NCI-H1417 treated with DMSO at 0.1 percent for 48 hours (cell line): ENCODE measurements around the gene NUBPL.
"Not testable (repeated sequence)": the region's sequence is repeated elsewhere in the genome, so short reads cannot be mapped to it uniquely, and the experiment has no call there.

ENCODE experiments used
- DNase-seq: peaks from one replicate; lab custom pipeline; 2025; lab: John Stamatoyannopoulos, UW

The NUBPL gene

DNA sequence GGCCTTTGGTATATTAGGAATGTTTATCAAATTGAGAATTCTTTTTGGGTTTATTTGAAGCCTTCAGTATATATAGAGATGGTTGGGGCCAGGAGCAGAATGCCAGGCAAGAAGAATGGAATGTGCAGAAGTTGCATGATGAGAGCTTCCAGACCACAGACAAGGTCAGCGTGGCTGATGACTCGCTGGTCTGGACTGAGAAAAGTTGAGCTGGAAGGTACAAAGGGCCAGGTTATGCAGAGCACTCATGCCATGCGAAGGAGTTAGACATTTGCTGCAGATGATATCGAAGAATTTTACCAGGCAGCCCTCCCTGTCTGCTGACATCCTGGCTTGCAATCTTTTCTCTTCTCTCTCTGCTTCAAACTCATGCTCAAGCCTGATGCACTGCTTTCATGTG is 319.7 kb downstream of the NUBPL start:
- no peak for DNase-seq

DNA sequence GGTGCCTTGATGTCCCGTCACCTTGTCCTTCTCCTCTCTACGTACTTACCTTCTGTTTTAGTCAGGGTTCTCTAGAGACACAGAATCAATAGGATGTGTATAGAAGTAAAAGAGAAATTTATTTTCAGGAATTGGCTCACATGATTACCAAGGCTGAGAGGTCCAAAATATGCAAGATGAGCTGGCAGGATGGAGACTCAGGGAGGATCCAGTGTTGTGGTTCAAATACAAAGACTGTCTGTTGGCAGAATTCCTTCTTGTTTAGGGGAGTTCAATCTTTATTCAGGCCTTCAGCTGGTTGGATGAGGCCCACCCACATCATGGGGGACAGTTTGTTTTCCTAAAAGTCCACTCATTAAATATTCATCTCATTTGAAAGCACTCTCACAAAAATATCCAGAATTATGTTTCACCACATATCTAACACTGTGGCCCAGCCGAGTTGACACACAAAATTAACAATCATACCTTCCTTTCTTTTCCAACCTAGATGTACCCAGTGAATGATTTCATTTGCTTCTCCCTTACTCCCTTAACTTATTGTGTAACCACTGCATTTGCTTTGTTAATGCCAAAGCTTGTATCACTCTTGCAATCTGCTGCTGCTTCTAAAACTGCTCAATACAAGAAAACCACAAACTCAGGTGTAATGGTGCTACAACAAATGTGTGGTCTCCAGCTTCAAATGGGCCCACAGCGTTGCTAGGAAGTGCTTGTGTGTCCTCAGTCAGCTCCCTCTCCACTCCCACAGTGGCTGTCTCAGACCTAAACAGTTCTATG is 320.5 kb downstream of the NUBPL start:
- no peak for DNase-seq

DNA sequence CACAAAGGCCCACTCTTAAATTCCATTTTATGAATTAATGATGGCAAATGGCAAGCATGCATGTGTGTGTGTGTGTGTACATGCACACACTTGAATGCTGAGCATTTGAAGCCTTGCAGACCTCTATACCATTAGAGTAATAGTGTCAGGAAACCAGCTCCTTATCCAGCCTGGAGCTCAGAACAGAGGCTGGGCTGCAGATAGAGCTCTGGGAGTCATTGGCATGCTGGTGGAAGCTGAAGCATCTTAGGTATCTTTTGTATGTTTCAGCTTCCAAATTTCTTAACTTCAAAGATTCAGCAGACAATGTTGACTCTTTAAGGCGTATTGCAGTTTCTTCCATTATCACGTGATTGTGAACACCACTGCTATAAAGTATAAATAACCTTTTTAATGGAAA is 323.0 kb downstream of the NUBPL start:
- no peak for DNase-seq

DNA sequence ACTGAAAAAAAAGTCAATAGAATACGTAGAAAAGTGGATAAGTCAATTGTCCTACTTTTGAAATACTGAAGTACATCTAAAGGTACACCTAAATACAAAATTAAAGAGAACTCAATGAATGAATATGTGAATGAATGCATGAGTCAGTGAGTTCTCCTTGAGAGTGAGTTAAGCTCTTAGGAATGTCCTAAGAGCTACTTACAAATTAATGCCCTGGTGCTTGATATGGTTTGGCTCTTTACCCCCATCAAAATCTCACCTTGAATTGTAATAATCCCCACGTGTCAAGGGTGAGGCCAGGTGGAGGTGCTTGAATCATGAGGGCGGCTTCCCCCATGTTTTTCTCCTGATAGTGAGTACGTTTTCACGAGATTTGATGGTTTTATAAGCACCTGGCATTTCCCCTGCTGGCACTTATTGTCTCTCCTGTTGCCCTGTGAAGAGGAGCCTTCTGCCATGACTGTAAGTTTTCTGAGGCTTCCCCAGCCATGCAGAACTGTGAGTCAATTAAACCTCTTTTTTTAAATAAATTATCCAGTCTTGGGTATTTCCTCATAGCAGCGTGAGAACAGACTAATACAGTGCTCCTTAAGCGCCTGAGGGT is 323.7 kb downstream of the NUBPL start:
- no peak for DNase-seq

DNA sequence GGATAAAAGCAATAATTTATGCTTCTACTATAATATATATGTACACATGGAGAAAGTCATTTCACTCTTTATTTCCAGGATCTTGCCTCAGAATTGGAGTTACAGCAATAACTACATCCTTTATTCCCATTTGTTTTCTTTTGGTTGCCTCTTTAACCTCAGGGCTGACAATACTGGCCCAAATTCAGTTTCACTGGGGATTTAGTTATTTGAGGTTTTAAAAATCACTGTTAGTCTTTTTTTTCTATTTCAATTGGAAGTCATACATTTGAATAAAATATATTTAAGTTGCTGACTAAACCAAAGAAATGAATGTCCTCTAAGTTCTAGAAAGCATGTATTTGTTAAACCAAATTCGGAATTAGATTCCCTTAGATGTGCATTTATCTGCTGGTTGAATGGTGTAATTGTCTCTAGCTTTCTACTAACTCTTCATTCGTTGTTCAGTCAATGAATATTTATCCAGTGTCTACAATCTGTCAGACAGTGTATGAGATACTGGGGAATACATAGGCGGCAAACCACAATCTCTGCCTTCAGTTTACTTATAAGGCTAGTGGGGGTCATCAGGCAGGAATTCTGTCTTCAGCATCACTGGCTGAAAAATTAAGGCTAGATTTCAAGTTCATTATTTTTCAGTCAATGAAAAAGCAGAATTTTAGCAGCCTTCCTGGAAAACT is 325.1 kb downstream of the NUBPL start:
- DNase-seq, result no peak

DNA sequence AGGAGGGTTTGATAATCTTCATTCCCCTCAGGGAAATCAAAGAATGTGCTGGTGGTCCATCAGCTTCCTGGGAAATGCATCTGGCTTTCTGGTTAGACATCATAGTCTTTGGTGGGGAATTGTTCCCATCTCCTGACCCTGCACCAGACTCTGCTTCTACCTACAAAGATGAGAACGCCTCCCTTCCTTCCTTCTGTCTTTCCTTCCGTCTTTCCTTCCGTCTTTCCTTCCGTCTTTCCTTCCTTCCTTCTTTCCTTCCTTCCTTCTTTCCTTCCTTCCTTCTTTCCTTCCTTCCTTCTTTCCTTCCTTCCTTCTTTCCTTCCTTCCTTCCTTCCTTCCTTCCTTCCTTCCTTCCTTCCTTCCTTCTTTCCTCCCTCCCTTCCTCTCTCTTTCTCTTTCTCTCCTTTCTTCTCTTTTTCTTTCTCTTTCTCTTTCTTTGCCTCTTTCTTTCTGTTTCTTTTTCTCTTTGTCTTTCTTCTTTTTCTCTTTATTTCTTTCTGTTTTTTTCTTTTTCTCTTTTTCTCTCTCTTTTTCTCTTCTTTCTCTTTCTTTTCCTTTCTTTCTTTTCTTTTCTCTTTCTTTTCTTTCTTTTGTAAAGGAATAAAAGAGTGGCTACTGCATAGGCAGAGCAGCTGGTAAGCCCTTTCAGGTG is 326.9 kb downstream of the NUBPL start:
- no peak for DNase-seq

DNA sequence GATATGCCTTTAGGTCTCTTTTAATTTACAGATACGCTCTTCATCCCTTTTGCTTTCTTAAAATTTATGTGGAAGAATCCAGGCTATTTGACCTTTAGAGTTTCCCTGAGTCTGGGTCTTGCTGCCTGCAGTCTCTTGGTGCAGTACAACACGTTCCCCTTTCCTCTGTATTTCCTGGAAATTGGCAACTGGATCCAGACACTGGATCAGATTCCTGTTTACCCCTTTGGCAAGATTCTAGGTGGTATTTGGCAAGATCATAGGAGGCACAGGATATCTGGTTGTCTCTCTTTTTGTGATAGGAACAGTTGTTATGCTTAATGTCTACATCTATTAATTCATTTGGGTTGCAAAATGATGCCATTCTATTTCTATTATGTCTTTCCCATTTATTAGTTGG is 328.1 kb downstream of the NUBPL start:
- DNase-seq, result no peak

DNA sequence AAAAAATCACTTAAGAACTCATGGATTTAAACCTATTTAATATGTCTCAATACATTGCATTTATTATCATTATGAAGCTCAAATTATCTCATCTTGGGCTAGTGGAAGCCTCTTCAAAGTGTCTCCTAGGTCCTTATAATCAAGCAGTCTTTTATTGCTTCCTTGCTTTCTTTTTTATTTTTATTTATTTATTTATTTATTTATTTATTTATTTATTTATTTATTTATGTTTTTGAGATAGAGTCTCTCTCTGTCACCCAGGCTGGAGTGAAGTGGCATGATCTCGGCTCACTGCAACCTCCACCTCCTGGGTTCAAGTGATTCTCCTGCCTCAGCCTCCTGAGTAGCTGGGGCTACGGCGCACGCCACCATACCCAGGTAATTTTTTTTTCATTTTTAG is 329.0 kb downstream of the NUBPL start:
- not testable (repeated sequence) for DNase-seq

DNA sequence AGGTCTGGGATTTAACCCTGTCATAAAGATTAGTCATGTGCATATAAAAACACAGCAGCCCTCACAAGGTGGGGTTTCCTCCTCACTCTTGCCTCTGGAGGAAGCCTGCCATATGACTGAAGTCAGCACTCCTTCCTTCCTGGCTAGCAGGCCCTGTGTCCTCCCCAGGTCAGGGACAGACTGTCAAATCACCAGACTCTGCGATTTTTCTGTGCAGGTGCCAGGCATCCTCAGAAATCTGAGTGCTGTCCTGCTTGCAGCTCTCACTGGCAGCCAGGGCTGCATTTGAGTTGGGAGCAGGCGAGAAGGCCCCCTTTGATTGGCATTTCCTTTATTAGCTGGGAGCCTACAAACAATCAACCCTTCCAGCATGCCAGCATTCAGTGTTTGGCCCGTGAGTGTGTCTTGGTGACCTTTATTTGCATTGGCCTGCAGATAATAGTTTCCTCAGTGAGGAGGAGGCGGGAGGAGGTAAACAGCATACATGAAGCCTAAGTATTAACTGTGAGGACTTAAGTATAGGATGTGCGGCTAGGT is 332.1 kb downstream of the NUBPL start:
- DNase-seq, result no peak

DNA sequence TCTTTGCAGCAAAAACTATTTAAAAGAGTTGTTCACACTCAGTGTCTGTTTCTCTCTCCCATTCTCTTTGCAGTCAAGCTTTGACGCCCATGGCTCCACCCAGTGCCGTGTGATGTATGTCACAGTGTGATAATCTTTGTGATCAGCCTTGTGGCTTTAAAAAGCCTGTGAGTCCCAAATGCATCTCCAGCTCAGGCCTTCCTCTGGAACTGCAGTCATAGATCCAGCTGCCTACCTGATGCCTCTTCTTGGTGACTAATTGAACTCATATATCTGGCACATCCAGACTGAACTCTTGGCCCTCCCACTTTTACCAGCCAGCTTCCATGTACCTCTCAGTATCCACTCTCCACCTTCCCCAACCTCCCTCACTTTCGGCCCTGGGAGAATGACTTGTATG is 333.1 kb downstream of the NUBPL start:
- DNase-seq, result no peak

DNA sequence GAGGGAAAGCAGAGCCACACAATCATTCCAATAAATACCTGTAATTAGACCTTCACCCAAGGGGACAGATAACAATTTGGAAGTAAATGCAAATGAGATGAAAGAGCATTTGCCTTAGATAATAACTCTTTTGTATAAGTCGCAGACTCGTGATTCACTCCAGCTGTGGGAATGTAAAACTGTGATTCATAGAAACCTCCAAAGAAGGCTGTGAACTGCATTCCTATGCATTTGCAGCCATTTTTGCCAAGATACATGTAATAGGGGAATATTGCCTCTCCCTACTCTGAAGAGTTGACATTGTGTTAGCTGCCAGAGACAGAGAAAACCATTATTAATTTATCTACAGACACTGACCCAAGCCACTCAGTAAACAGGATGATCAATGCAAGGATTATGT is 334.0 kb downstream of the NUBPL start:
- DNase-seq, result no peak

DNA sequence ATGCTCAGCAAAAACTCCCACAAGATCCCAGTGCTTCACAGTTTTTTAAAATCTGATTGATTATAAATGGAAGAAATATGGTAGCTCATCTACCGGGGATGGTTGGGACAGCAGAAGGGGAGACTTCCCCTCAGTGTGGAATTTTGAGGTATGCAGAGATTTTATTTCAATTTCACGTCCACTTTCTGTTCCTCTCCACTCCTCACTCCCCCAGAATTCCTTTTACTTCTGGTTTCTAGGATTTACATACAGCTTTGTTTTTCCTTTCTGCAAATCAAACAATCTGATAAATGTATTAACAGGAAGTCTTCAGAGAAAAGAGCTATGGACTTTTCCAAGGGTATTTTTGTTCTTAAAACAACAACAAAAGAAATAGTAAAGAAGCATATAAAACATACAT is 334.4 kb downstream of the NUBPL start:
- no peak for DNase-seq

DNA sequence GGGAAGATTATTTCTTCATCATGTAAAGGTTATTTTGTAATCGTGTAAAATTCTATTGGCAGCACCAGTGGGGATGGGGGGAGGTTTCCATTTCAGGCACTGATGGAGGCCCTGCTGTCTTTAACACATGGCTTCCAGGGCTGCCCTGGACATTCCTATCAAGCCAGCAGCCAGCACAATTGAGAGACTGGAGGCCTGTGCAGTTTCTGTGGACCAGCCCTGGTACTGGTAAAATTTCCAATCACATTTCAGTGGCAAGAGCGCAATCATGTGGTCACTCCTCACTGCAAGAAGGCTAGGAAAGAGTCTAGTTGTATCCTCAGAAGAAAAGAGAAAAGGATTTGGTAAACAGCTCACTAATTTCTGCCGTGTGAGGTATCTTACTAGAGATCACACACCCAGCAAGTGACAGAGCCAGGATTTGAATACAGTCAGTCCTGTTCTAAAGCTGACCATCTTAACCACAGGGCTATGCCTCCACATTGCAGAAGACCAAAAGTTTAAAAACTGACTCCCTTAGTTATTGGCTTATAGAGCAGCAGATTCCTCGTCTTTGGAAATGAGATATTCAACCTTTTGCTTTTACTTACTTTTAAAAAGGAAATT is 336.5 kb downstream of the NUBPL start:
- DNase-seq, result no peak

DNA sequence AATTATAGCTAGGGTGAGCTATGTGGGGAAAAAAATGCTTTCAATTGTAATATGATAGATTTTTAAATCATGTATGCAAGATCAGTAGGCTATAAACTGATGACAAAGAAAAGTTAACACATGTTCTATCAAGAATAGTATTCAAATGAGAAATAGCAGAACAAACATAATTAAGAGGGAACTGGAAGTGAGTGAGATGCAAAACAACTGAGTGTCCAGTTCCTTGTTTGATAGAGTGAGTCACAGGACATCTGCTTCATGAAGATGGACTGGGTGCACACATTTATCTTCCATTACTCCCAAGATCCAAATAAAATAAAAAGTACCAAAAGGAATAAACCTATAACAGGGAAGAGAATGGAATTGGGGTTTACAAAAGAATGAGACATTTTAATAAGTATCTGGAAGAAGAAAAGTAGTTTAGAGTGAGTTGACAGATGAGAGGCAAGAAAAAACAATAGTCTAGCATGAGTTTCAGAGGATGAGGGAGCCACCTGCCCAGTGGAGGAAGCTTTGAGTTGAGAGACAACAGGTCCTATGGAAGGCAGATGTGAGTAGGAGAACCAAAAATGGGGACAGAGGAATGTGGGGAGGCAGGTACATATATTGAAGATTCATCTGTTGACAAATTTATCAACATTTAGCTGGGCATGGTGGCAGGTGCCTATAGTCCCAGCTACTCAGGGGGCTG is 337.8 kb downstream of the NUBPL start:
- DNase-seq, result no peak

DNA sequence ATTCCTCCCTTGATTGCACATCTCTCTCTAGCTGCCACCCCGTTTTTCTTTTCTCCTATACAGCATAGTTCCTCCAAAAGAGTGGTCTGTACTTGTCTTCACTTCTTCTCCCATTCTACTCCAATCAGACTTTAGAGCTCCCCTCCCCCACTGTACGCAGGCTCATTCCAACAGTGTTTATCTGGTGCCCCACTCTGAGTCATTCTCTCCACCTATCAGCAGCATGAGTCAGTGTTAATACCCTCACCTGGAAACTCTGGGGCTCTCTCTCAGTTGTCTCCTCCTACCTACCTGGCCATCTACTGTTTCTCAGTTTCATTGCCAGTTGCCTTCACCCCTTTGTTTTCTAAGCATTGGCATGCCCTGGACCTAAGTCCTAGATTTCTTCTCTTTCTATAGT is 340.8 kb downstream of the NUBPL start:
- no peak for DNase-seq

DNA sequence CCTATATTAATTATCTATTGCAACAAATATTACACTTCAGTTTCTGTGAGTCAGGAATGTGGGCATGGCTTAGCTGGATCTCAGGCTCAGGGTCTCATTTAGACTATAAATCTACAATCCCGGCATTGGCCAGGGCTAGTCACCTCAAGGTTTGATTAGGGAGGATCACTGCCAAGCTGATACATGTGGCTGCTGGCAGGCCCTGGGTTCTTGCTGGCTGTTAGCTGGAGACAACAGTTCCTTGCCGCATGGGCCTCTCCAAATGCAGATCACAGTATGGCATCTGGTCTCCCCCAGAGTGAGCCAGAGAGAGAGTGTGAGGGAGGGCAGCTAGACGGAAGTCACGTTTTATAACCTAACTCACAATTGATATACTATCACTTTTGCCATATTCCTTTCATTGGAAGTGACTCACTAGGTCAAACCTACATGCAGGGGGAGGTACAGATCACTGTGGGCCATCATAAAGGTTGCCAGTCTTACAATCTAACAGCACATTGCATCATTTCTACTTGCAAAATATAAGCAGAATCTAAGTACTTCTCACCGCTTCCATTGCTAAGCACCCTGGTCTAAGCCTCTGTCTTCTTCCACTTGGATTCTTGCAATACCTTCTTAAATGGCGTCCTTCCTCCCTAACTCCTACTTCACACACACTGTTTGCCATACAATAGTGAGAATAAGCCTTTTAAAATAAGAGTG is 341.9 kb downstream of the NUBPL start:
- no peak for DNase-seq

DNA sequence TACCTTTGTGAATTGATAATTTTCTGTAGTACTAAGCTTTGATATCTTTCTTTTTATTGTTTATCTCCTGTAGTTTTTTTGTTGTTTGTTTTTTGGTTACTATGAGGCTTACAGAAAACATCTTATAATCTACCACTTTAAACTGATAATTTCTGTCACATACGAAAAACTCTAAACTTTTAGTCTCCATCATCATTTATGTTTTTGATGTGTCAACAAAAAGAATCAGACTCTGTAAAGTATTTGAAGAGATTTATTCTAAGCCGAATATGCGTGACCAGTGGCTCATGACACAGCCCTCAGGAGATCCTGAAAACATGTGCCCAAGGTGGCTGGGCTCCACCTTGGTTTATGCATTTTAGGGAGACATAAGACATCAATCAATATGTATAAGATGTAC is 348.8 kb downstream of the NUBPL start:
- DNase-seq, result no peak
